HepG2 (cell line): ENCODE results near the gene TFAM.

ENCODE experiments used
- MAFG ChIP-seq: sonication (generic); formaldehyde crosslinking; IDR thresholded peaks from 2 replicates; pipeline ENCODE4 v1.5.1; 2020; ENCODE audit warnings: mild to moderate bottlenecking, missing genetic modification reagents
- SOX5 ChIP-seq: IDR thresholded peaks from 2 replicates; pipeline ENCODE4 v1.6.1; 2016; ENCODE audit warnings: borderline replicate concordance
- TF ChIP-seq, protein P1 (sequence below): sonication (generic); formaldehyde crosslinking; IDR thresholded peaks from 2 replicates; pipeline ENCODE4 v1.4.0; 2020; ENCODE audit warnings: missing genetic modification reagents
- TF ChIP-seq, protein P2 (sequence below), 2 experiments: sonication (generic) in 1 of 2; formaldehyde crosslinking in 1 of 2; IDR thresholded peaks; 2 replicates each; pipeline versions ENCODE4 v1.5.1 to v1.6.1; 2011 to 2020; ENCODE audit warnings: borderline replicate concordance in 1 of 2, low read depth in 1 of 2, low read length in 1 of 2, mild to moderate bottlenecking in 1 of 2, missing genetic modification reagents in 1 of 2, moderate library complexity in 1 of 2

DNA sequence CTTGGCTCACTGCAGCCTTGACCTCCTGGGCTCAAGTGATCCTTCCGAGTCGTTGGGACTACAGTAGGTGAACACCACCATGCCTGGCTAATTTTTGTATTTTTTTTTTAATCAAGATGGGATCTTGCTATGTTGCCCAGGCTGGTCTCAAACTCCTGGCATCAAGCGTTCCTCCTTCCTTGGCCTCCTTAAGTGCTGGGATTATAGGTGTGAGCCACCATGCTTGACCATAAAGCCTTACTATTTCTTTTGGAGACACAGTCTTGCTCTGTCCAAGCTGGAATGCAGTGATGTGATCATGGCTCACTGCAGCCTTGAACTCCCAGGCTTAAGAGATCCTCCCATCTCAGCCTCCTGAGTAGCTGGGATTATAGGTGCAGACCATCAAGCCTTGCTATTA lies 12.6 kb downstream of the TFAM start:
- TF ChIP-seq SOX5 (CRISPR knock-in tag) = no peak
- TF ChIP-seq, protein P1, sequence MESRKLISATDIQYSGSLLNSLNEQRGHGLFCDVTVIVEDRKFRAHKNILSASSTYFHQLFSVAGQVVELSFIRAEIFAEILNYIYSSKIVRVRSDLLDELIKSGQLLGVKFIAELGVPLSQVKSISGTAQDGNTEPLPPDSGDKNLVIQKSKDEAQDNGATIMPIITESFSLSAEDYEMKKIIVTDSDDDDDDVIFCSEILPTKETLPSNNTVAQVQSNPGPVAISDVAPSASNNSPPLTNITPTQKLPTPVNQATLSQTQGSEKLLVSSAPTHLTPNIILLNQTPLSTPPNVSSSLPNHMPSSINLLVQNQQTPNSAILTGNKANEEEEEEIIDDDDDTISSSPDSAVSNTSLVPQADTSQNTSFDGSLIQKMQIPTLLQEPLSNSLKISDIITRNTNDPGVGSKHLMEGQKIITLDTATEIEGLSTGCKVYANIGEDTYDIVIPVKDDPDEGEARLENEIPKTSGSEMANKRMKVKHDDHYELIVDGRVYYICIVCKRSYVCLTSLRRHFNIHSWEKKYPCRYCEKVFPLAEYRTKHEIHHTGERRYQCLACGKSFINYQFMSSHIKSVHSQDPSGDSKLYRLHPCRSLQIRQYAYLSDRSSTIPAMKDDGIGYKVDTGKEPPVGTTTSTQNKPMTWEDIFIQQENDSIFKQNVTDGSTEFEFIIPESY (CRISPR knock-in tag) = no peak
- TF ChIP-seq MAFG (CRISPR knock-in tag) = no peak
- TF ChIP-seq, protein P2, sequence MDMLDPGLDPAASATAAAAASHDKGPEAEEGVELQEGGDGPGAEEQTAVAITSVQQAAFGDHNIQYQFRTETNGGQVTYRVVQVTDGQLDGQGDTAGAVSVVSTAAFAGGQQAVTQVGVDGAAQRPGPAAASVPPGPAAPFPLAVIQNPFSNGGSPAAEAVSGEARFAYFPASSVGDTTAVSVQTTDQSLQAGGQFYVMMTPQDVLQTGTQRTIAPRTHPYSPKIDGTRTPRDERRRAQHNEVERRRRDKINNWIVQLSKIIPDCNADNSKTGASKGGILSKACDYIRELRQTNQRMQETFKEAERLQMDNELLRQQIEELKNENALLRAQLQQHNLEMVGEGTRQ (IDR thresholded peaks at IDR 0.05; ENCODE audit: low read depth, low read length) = no peak
- TF ChIP-seq, protein P2 (CRISPR knock-in tag; IDR thresholded peaks at IDR 0.05; ENCODE audit: borderline replicate concordance) = no peak
